Activated T-helper 9 cell treated with anti-CD3 and anti-CD28 coated beads, Interleukin-2, amount 50 U/mL, for 16 hours (primary cell): ENCODE results near the gene MCM9.
"Not testable (repeated sequence)": the region's sequence is repeated elsewhere in the genome, so short reads cannot be mapped to it uniquely, and the experiment has no call there.

Experiments
- DNase-seq: peaks from one replicate; pipeline ENCODE4 v3.0.0-alpha.2; 2020; ENCODE audit warnings: low read depth

MCM9 gene

GRCh38 chr6:118768904-118769325 is 166.0 kb downstream of the MCM9 start:
- no peak for DNase-seq

GRCh38 chr6:118768441-118768840 is 166.5 kb downstream of the MCM9 start:
- no peak for DNase-seq

GRCh38 chr6:118765316-118765715 is 169.6 kb downstream of the MCM9 start:
- DNase-seq = not testable (repeated sequence)

- DNase-seq = no peak
Measured at GRCh38 chr6:118764766-118765165, 170.2 kb downstream of the MCM9 start.
